Left cardiac atrium (tissue), 4 donors: ENCODE data around the gene TET1. TPM values are rescaled to one million over a fixed set of nuclear protein-coding genes. Genes with fewer than 3 reads are reported as not detected.
"Not testable (repeated sequence)": the region's sequence is repeated elsewhere in the genome, so short reads cannot be mapped to it uniquely, and the experiment has no call there.

Experiments used
- ATAC-seq, 2 donors: fragments of 200-7000 bp; cut with Tn5 transposase; one replicate each; pipeline ENCODE4 v1.9.1; 2020; ENCODE audit warnings: mild to moderate bottlenecking in 2 of 2, moderate library complexity in 2 of 2
- DNase-seq: peaks from one replicate; pipeline ENCODE4 v3.0.0-alpha.2; 2020
- intact Hi-C, 2 donors: fragments of 100-400 bp; cut with DNase I; formaldehyde crosslinking; loops; one replicate each; pipeline versions ENCODE4 v1.14.1 to v1.15.1; 2022 to 2023
- long read RNA-seq: library from polyadenylated mRNA; unstranded; transcript quantifications from one replicate; pipeline ENCODE4 v2.0.0, GENCODE V29; 2021
- total RNA-seq, 2 donors: library from RNA; stranded (reverse); fragmentation: NEBNext Ultra II Directional; extraction: Animal tissue kit (Norgen Biotek cat#: 25700); gene quantifications; one replicate each; pipeline ENCODE4 v1.2.1, GENCODE V29; 2021
- donor health status: DM: no; HTN: yes; CAD: no.
- donor health status: DM: no; HTN: yes; CAD: no; lungs with severe emphysema.
- donor health status: DM: yes; HTN: yes; CAD: no.
- donor health status: Dilated cardiomyopathy.

TET1 gene
- total RNA-seq, result 1 to 10 TPM; 3.4 to 4.0 TPM
- long read RNA-seq, result 0 reads

- intact Hi-C loops, result loop anchor here in 1 of 2 donors (1.0 kb wide), 1 partner anchor 40 kb away; no protein-coding TSS in a partner anchor
- DNase-seq (peak; percentile 48), ATAC-seq (peak; percentile 80 to 85)
Observed at GRCh38 chr10:68560186-68560942, at the start of gene TET1. TSS of gene TET1 (plus strand) at chr10:68560337. CDS start at chr10:68572339, 12,002 bp downstream.

GRCh38 chr10:68516216-68516615 lies 43.9 kb upstream of the TET1 start:
- ATAC-seq, DNase-seq, intact Hi-C loops: not testable (repeated sequence)

GRCh38 chr10:68516766-68517165 lies 43.4 kb upstream of the TET1 start:
- ATAC-seq, result no peak
- no peak for DNase-seq
- intact Hi-C loops, result no loop called here

GRCh38 chr10:68517188-68517587 lies 42.9 kb upstream of the TET1 start:
- DNase-seq (no peak), ATAC-seq (no peak)
- intact Hi-C loops, result no loop called here

GRCh38 chr10:68518609-68519008 lies 41.5 kb upstream of the TET1 start:
- ATAC-seq, DNase-seq, intact Hi-C loops: not testable (repeated sequence)

- DNase-seq, ATAC-seq, intact Hi-C loops: not testable (repeated sequence)
Observed at GRCh38 chr10:68525490-68526038, 34.6 kb upstream of the TET1 start.

GRCh38 chr10:68526634-68527307 lies 33.4 kb upstream of the TET1 start:
- no peak for DNase-seq
- intact Hi-C loops, result no loop called here
- ATAC-seq, result peak; percentile 67 to 83

- DNase-seq (no peak), ATAC-seq (no peak)
- intact Hi-C loops, result no loop called here
Observed at GRCh38 chr10:68536973-68537372, 23.2 kb upstream of the TET1 start.

GRCh38 chr10:68537796-68538195 lies 22.3 kb upstream of the TET1 start:
- DNase-seq, result no peak
- intact Hi-C loops, result no loop called here
- ATAC-seq, result no peak

- intact Hi-C loops, result no loop called here
- no peak for ATAC-seq
Observed at GRCh38 chr10:68543004-68543918, 16.9 kb upstream of the TET1 start.

GRCh38 chr10:68550747-68551411 lies 9.3 kb upstream of the TET1 start:
- intact Hi-C loops, result loop anchor here (5.0 to 10.0 kb wide), 3 partner anchors 164 to 346 kb away; partner anchors contain the start of gene CCAR1 (in 1 of the 2)
- DNase-seq, result no peak
- peak; percentile 61 to 73 for ATAC-seq

More at GRCh38 chr10:68543004-68543918, 16.9 kb upstream of the TET1 start:
- no peak for DNase-seq

- ATAC-seq, result no peak
- intact Hi-C loops, result loop anchor here (5.0 to 10.0 kb wide), 3 partner anchors 162 to 344 kb away; partner anchors contain the start of gene CCAR1 (in 1 of the 2)
- no peak for DNase-seq
Observed at GRCh38 chr10:68553138-68553537, 7.0 kb upstream of the TET1 start.

GRCh38 chr10:68553599-68553998 lies 6.5 kb upstream of the TET1 start:
- intact Hi-C loops, result loop anchor here (5.0 to 10.0 kb wide), 3 partner anchors 161 to 344 kb away; partner anchors contain the start of gene CCAR1 (in 1 of the 2)
- no peak for DNase-seq
- no peak for ATAC-seq

- intact Hi-C loops, result loop anchor here (10.0 kb wide), 2 partner anchors 156 to 166 kb away; partner anchors contain the start of gene CCAR1 (in 1 of the 2)
- no peak for DNase-seq
- no peak for ATAC-seq
Observed at GRCh38 chr10:68558478-68558877, 1.7 kb upstream of the TET1 start.

GRCh38 chr10:68559251-68559650 lies 886 bp upstream of the TET1 start:
- ATAC-seq (no peak), DNase-seq (no peak)
- intact Hi-C loops, result loop anchor here (10.0 kb wide), 2 partner anchors 156 to 166 kb away; partner anchors contain the start of gene CCAR1 (in 1 of the 2)

GRCh38 chr10:68559841-68560185 lies 324 bp upstream of the TET1 start:
- DNase-seq (no peak), ATAC-seq (peak in 1 of 2 donors; percentile 15)
- intact Hi-C loops, result loop anchor here (1.0 to 10.0 kb wide), 3 partner anchors 40 to 165 kb away; partner anchors contain the start of gene CCAR1 (in 1 of the 2)

- intact Hi-C loops, result loop anchor here in 1 of 2 donors (1.0 kb wide), 1 partner anchor 39 kb away; no protein-coding TSS in a partner anchor
- peak; percentile 60 to 65 for ATAC-seq
- peak; percentile 29 for DNase-seq
Observed at GRCh38 chr10:68560943-68561864, 1.1 kb downstream of the TET1 start.
